Mesothelial cell of epicardium (in vitro differentiated cells): ENCODE results near the gene PARD3B. TPM values are rescaled to one million over a fixed set of nuclear protein-coding genes. Genes with fewer than 3 reads are reported as not detected.

Experiments
- DNase-seq, 2 experiments: peaks; one replicate each; pipeline ENCODE4 v3.0.0; 2021; ENCODE audit warnings: low spot score in 2 of 2; ENCODE audit not compliant: unreplicated experiment in 2 of 2
- H3K27ac Mint-ChIP-seq: 2 replicates; pipeline ENCODE4 v1.8.0; 2021; ENCODE audit warnings: mixed read lengths
- H3K27me3 Mint-ChIP-seq: 2 replicates; pipeline ENCODE4 v1.8.0; 2021; ENCODE audit warnings: low read depth, mixed read lengths
- H3K36me3 Mint-ChIP-seq: 2 replicates; pipeline ENCODE4 v1.8.0; 2021; ENCODE audit warnings: mixed read lengths
- H3K4me1 Mint-ChIP-seq: 2 replicates; pipeline ENCODE4 v1.8.0; 2021; ENCODE audit warnings: mixed read lengths
- H3K4me3 Mint-ChIP-seq: 2 replicates; pipeline ENCODE4 v1.8.0; 2021; ENCODE audit warnings: mild to moderate bottlenecking, moderate library complexity, mixed read lengths
- H3K9me3 Mint-ChIP-seq: 2 replicates; pipeline ENCODE4 v1.8.0; 2021; ENCODE audit warnings: mixed read lengths
- CTCF ChIP-seq: fragments of 200-600 bp; sonication (generic); IDR thresholded peaks from one replicate; pipeline ENCODE4 v1.5.0; 2021; ENCODE audit warnings: antibody characterized with exemption; ENCODE audit not compliant: unreplicated experiment
- total RNA-seq: library from RNA; stranded (reverse); gene quantifications from 3 replicates; pipeline ENCODE4 v1.2.1, GENCODE V29; 2021

The PARD3B gene
- total RNA-seq, 1 donor from 2014 or later = 23.4 TPM

DNA sequence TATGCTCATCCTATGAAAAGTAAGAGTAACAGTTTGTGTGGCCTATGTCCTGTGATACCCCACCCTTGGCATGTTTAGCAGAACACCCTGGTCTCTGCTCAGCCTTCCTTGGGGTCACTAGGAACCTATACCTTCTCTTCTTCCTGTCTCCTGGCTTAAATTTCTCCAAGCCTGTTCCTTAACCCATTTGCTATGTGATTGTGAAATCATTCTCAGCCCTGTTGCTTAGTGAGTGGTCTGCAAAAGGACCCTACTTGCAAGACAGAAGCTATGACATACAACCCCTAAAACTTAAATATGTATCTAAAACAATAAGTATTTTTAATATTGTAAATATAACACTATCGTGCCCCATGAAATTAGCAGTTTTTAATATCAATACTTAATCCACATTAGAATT, 524.7 kb downstream of the PARD3B start:
- Mint-ChIP-seq H3K27me3 (no peaks in the 10 kb centered on the region), H3K9me3 (no peaks in the 10 kb centered on the region), H3K36me3 (no peaks in the 10 kb centered on the region), H3K4me3 (no peak overlapping the region), H3K27ac (no peak overlapping the region), H3K4me1 (peaks cover 6% of the 10 kb centered on the region)
- no peak for TF ChIP-seq CTCF
- DNase-seq = no peak

DNA sequence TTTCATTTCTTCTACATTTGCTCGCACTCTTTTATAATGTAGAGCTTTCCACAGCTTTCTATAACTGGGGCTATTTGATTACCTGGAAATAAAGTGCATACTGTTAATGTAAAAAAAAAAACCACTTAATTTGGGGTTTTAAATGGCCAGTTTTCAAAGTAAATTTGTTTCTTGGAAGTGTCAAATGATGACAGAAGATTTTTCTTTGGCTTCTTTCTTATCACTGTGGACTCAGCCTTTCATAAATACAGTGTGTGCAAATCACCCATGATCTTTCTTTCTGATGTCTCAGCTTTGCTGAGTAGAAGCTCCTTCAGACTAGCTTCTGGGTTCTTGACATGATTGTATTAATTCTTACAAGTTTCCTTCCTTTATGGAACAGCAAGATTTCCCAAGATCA, 525.6 kb downstream of the PARD3B start:
- H3K27ac Mint-ChIP-seq = no peak overlapping the region
- no peak overlapping the region for H3K4me3 Mint-ChIP-seq
- no peak for DNase-seq
- no peaks in the 10 kb centered on the region for H3K36me3 Mint-ChIP-seq
- no peaks in the 10 kb centered on the region for H3K27me3 Mint-ChIP-seq
- H3K4me1 Mint-ChIP-seq = peaks cover 6% of the 10 kb centered on the region
- TF ChIP-seq CTCF = no peak
- H3K9me3 Mint-ChIP-seq = no peaks in the 10 kb centered on the region

- Mint-ChIP-seq H3K27ac (no peak overlapping the region), H3K9me3 (no peaks in the 10 kb centered on the region), H3K36me3 (no peaks in the 10 kb centered on the region), H3K27me3 (no peaks in the 10 kb centered on the region), H3K4me1 (peaks cover 12% of the 10 kb centered on the region), H3K4me3 (no peak overlapping the region)
- TF ChIP-seq CTCF = no peak
- no peak for DNase-seq
Observed at GRCh38 chr2:205073433-205074020, 528.3 kb downstream of the PARD3B start.

- Mint-ChIP-seq H3K9me3 (no peaks in the 10 kb centered on the region), H3K36me3 (no peaks in the 10 kb centered on the region), H3K4me3 (no peak overlapping the region), H3K27ac (no peak overlapping the region), H3K27me3 (no peaks in the 10 kb centered on the region), H3K4me1 (peaks cover 12% of the 10 kb centered on the region)
- TF ChIP-seq CTCF = no peak
- DNase-seq = no peak
Observed at GRCh38 chr2:205076405-205076804, 531.1 kb downstream of the PARD3B start.

DNA sequence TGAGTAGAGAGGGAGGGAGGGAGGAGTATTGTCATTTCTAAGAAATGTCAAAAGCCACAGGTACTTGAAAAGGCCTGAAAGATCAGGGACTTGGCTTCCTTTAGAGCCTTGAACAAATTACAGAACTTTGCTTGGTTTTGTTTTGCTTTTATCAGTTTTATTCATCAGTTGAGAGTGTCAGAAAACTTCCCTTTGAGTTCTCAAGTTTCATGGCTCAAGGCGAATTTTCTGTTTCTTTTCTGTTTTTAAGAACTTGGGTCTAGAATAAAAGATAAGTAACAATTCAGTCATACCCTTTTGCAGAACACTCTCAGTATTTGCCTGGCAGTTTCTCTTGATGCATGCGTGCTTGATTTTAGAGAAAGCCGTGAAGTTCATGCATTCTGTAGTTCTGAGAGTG, 531.9 kb downstream of the PARD3B start:
- H3K4me3 Mint-ChIP-seq = no peak overlapping the region
- peaks cover 12% of the 10 kb centered on the region for H3K4me1 Mint-ChIP-seq
- no peaks in the 10 kb centered on the region for H3K36me3 Mint-ChIP-seq
- no peaks in the 10 kb centered on the region for H3K9me3 Mint-ChIP-seq
- H3K27me3 Mint-ChIP-seq = no peaks in the 10 kb centered on the region
- no peak overlapping the region for H3K27ac Mint-ChIP-seq
- no peak for DNase-seq
- TF ChIP-seq CTCF = no peak

- Mint-ChIP-seq H3K27me3 (no peaks in the 10 kb centered on the region), H3K36me3 (no peaks in the 10 kb centered on the region), H3K27ac (no peak overlapping the region), H3K4me3 (no peak overlapping the region), H3K4me1 (peaks cover 11% of the 10 kb centered on the region), H3K9me3 (no peaks in the 10 kb centered on the region)
- DNase-seq = no peak
- no peak for TF ChIP-seq CTCF
Observed at GRCh38 chr2:205078762-205079161, 533.5 kb downstream of the PARD3B start.
